ENCODE data around the gene GDF10.
A peak's percentile ranks its signal among the peaks of the same experiment; 100 is the strongest.

GDF10 gene

DNA sequence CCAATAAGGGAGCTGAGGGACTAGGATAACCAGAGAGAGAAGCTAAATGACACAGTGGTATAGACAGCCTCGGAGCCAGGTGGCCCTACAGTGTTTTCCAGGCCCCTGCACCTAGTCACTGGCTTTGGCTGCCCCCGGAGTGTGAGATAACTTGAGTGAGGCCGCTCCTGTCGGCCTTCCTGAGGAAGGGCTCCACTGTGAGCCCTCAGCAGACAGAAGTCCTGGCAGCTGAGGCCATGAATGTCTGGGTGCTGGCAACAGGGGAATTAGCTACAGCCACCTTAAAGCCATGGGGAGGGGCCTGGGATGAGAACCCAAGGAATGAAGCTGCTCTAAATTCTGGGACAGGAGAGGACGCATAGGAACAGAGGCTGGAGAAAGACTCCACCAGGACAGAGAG lies 4.6 kb upstream of the GDF10 start:
- Mint-ChIP-seq H3K36me3 (ENCODE audit: low read depth) (no peaks in the 10 kb centered on the region), H3K4me3 (no peak overlapping the region), H3K4me1 (ENCODE audit: low read depth) (peaks cover 4% of the 10 kb centered on the region), H3K27ac (no peak overlapping the region), H3K27me3 (peaks cover 11% of the 10 kb centered on the region), H3K9me3 (no peaks in the 10 kb centered on the region)

DNA sequence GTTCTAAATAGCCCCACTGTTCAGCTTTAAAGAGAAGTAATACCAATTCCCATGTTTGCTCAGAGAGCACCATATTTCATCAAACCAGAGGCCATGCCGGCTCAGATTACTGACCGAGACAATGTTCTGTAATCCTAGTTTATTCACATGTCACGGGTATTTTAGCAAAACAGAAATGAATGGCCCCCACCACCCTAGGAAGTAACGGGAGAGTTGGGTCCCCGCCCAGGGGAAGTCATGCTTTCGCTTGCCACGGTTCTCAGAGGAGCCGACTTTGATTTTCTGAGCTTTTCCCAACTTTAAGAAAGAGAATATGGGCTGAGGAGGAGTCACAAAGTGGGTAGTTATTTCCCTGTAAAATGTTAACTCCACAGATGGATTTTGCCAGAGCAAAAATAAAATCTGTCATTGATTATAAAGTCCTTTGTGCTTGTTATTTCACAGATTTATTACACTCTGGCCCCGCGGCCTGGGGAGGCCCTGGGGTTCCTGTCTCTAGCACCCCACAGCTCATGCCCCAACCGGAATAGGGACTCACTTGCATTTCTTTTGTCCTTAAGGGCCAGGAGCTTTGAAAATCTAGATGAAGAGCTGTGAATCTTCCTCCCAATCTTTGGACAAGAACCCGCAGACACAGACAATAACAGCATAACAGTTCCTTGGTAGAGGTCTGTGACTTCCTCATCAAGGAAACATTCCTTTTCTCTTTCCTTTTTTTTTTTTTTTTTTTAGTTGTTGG lies 3.7 kb upstream of the GDF10 start:
- peaks cover 16% of the 10 kb centered on the region for H3K27me3 Mint-ChIP-seq
- H3K27ac Mint-ChIP-seq = no peak overlapping the region
- H3K4me1 Mint-ChIP-seq (ENCODE audit: low read depth) = peaks cover 9% of the 10 kb centered on the region
- no peaks in the 10 kb centered on the region for H3K9me3 Mint-ChIP-seq
- H3K4me3 Mint-ChIP-seq = no peak overlapping the region
- H3K36me3 Mint-ChIP-seq (ENCODE audit: low read depth) = no peaks in the 10 kb centered on the region

DNA sequence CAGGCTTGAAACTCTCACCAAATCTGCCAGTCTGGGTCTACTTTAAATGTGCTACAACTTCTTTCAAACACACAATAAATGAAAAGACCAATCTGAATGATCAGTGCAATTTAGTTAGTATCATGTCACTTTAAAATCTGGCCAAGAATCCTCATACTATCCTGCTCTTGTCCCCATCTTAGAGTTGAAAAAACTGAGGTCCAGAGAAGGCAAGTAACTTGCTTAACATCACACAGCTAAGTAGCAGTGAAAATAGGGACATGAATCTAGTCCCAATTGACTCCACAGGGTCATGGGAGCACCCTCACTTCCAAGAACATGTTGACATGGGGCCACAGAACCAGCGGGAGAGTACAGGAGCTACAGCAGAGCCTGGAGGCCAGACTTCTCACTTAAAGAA lies 3.1 kb upstream of the GDF10 start:
- Mint-ChIP-seq H3K4me3 (no peak overlapping the region), H3K27ac (no peak overlapping the region), H3K4me1 (ENCODE audit: low read depth) (peaks cover 10% of the 10 kb centered on the region), H3K9me3 (no peaks in the 10 kb centered on the region), H3K36me3 (ENCODE audit: low read depth) (no peaks in the 10 kb centered on the region), H3K27me3 (peaks cover 16% of the 10 kb centered on the region)

DNA sequence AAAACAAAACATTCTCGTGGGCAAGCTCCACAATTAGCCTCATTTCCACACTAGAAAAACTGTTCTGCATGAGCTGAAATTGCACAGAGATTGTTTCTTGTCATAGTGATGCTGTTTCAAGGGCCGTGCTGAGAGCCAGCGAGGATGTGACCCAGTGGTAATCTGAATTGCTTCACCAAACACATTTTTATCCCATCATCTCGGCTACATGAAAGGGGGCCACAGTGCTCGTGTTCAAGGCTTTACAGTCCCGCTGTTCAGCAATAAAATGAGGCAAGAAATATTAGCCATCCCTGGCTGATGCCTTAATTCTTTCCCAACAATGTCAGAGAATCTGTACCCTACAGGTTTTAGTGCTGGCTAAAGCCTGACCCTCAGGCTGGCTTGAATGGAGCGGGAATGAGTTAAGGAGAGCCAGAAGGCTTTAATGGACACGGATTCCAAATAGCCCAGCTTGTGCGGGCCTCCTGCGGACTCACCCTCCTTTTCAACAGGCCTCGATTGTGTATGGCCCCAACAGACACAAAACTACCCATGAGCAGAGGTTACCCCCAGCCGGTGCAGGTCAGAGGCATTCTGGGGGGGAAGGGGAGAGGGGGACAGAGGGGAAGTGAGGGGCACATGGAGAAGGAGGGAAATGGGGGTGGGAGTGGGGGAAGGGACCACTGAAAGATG lies 2.0 kb upstream of the GDF10 start:
- Mint-ChIP-seq H3K36me3 (ENCODE audit: low read depth) (no peaks in the 10 kb centered on the region), H3K27ac (no peak overlapping the region), H3K27me3 (peaks cover 16% of the 10 kb centered on the region), H3K9me3 (no peaks in the 10 kb centered on the region), H3K4me1 (ENCODE audit: low read depth) (peaks cover 14% of the 10 kb centered on the region), H3K4me3 (no peak overlapping the region)

DNA sequence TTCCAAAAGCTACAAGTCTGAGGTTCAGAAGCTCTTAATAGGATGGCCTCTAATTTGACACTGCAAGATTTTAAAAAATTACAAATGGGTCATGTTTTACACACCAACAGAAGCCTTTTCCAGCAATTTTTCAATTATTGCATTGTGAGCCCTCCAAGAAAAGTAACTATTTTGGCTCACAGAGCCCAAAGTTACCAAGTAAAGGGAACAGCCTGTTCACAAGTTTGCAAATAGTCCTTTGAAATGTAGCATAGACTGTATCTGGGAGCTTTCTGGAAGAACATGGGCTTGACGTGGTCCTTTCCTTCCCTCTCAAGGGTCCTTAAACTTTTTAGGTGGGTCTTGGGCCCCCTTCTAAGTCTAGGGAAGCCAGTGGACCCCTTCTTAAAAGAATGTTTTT lies 1.3 kb upstream of the GDF10 start:
- H3K27ac Mint-ChIP-seq = no peak overlapping the region
- H3K36me3 Mint-ChIP-seq (ENCODE audit: low read depth) = no peaks in the 10 kb centered on the region
- H3K4me3 Mint-ChIP-seq = no peak overlapping the region
- peaks cover 16% of the 10 kb centered on the region for H3K27me3 Mint-ChIP-seq
- no peaks in the 10 kb centered on the region for H3K9me3 Mint-ChIP-seq
- peaks cover 14% of the 10 kb centered on the region for H3K4me1 Mint-ChIP-seq (ENCODE audit: low read depth)

DNA sequence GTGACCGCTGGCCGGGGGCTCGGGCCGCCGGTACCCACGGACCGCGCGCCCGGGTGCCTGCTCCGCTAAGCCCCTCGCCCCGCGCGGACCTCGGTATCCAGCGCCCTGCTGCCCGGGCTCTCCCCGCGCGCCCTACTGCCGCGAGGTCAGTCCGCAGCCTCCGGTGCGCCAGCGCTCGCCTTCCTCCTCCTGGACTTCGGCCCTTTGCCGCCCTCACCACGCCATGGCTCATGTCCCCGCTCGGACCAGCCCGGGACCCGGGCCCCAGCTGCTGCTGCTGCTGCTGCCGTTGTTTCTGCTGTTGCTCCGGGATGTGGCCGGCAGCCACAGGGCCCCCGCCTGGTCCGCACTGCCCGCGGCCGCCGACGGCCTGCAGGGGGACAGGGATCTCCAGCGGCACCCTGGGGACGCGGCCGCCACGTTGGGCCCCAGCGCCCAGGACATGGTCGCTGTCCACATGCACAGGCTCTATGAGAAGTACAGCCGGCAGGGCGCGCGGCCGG lies 483 bp downstream of the GDF10 start:
- peaks cover 14% of the 10 kb centered on the region for H3K4me1 Mint-ChIP-seq (ENCODE audit: low read depth)
- peaks cover 11% of the 10 kb centered on the region for H3K27me3 Mint-ChIP-seq
- H3K36me3 Mint-ChIP-seq (ENCODE audit: low read depth) = no peaks in the 10 kb centered on the region
- H3K9me3 Mint-ChIP-seq = no peaks in the 10 kb centered on the region
- H3K27ac Mint-ChIP-seq = no peak overlapping the region
- peak overlapping the region; percentile 78 for H3K4me3 Mint-ChIP-seq

DNA sequence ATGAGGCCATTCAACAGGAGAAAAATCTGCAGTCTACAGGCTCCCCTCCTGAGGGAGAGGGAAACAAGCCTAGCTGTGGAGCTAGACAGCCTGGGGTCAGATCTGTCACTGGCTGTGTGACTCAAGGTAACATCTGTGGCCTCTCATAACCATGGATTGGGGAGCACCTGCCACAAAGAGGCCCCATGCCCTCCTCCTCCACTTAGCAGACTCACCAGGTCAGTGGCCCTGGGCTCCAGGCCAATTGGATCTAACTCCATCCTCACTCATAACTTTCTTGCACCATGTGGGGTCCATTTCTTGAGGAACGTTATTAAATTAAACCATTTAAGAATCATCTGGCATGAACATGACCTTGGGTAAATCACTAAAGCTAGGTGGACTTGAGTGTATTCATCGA lies 1.8 kb downstream of the GDF10 start:
- no peaks in the 10 kb centered on the region for H3K36me3 Mint-ChIP-seq (ENCODE audit: low read depth)
- H3K4me3 Mint-ChIP-seq = no peak overlapping the region
- peaks cover 11% of the 10 kb centered on the region for H3K27me3 Mint-ChIP-seq
- H3K9me3 Mint-ChIP-seq = no peaks in the 10 kb centered on the region
- peaks cover 14% of the 10 kb centered on the region for H3K4me1 Mint-ChIP-seq (ENCODE audit: low read depth)
- H3K27ac Mint-ChIP-seq = no peak overlapping the region

DNA sequence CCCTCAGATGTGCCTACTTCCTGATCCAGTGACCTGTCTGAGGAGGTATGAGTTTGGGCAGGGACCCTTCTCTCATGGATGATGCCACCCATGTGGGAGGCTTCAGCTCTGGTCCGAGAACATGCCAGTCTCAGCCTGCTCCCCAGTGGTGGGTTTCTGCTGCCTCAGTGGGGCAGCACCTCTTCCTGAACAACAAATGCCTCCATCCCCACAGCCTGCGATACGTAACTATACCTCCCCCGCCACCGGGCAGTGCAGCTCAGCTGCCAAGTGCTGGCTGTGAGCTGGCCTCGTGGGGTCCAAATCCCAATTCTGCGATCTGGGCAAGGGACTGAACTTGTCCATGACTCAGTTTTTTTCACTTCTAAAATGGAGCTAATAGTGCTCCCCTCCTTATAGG lies 3.1 kb downstream of the GDF10 start:
- no peaks in the 10 kb centered on the region for H3K36me3 Mint-ChIP-seq (ENCODE audit: low read depth)
- peaks cover 14% of the 10 kb centered on the region for H3K4me1 Mint-ChIP-seq (ENCODE audit: low read depth)
- H3K4me3 Mint-ChIP-seq = no peak overlapping the region
- H3K27ac Mint-ChIP-seq = no peak overlapping the region
- no peaks in the 10 kb centered on the region for H3K9me3 Mint-ChIP-seq
- H3K27me3 Mint-ChIP-seq = peaks cover 11% of the 10 kb centered on the region

DNA sequence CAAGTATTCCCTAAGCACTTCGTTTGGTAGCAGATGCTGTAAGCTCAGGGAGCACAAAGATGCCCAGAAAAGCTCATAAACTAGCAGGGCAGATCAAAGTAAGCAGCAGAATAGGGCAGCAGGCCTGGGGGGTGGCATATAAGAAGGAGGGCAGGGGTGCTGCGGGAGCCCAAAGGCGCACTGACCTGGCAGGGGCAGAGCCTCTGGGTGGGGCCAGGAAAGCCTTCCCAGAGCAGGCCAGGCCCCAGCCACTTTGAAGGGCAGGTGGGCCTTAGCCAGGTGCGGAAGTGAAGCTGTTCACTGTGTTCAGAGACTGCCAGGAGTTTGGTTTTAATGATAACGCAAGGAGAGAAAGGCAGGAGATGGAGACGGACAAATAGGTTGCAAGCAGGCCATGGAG lies 3.9 kb downstream of the GDF10 start:
- Mint-ChIP-seq H3K27ac (no peak overlapping the region), H3K27me3 (peaks cover 11% of the 10 kb centered on the region), H3K4me1 (ENCODE audit: low read depth) (peaks cover 14% of the 10 kb centered on the region), H3K9me3 (no peaks in the 10 kb centered on the region), H3K36me3 (ENCODE audit: low read depth) (no peaks in the 10 kb centered on the region), H3K4me3 (no peak overlapping the region)

DNA sequence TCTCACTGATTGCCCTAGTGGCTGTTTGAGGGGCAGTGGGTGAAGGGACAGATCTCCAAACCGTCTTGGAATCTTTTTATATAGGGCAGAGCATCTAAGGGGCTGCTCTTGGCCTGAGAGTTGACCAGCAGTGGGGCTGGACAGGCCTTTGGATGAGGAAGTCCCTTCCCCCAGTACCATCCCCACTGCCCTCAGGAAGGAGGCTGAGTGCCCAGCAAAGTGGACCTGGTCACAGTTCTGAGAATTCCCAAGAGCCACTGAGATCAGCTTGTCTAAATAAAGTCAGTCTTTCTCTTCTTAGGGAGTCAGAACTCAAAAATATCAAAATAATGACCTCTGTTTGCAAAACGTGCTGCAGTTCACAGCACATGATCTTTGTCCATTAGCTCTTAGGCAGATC lies 5.6 kb downstream of the GDF10 start:
- H3K27ac Mint-ChIP-seq = no peak overlapping the region
- H3K27me3 Mint-ChIP-seq = peaks cover 5% of the 10 kb centered on the region
- H3K4me1 Mint-ChIP-seq (ENCODE audit: low read depth) = peaks cover 10% of the 10 kb centered on the region
- no peaks in the 10 kb centered on the region for H3K9me3 Mint-ChIP-seq
- no peaks in the 10 kb centered on the region for H3K36me3 Mint-ChIP-seq (ENCODE audit: low read depth)
- no peak overlapping the region for H3K4me3 Mint-ChIP-seq

DNA sequence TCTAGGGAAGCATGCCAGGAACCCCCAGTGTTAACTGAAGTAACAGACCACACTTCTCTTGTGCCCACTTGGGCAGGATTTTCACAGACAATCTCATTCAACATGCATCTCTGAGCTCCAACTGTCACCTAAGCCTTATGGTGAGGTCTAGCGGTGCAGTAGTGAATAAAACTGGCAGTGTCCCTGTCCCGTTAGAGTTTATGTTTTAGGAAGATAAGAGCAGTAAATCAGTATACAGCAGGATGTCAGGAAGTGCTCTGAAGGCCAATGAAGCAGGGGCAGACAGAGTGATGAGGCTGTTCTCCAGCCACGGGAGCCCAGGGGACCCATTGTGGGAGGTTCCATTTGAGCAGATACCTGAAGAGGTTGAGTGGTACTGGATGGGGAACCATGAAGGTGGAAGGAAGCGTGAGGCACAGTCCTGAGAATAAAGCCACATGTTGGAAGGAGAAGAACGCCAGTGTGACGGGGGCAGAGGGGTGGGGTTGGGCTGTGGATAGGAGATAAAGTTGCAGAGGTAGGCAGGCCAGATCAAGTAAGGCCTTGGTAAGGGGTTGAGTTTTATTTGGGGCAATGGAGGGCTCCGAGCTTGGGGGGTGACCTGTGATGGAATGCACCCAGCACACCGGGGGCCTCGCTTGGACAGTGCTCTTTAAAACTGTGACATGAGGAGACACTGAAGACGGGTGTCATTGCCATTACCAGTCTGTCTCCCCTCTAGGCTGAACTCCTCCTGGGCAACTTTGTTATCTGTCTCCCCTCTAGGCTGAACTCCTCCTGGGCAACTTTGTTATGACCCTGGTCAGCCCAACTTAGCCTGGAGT lies 6.6 kb downstream of the GDF10 start:
- H3K4me1 Mint-ChIP-seq (ENCODE audit: low read depth) = peaks cover 15% of the 10 kb centered on the region
- no peaks in the 10 kb centered on the region for H3K9me3 Mint-ChIP-seq
- H3K4me3 Mint-ChIP-seq = no peak overlapping the region
- no peaks in the 10 kb centered on the region for H3K27me3 Mint-ChIP-seq
- H3K36me3 Mint-ChIP-seq (ENCODE audit: low read depth) = no peaks in the 10 kb centered on the region
- no peak overlapping the region for H3K27ac Mint-ChIP-seq

DNA sequence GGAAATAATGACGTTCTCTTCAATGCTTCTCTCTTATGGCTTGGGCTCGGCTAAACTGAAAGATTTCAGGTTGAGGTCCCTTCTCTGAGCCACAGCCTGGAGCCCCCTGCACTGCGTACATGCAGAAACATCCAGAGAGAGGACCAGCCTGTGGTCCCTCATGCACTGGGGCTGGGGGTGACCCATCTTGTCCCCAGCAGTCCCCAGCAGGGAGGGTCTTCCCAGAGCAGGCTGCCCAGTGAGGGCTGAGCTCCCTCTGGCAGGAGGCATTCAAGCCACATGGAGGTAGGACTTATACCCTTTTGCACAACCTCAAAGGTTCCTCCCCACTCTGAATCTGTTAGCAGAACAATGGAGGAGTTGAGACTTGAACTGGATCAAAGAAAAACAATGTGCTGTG lies 7.4 kb downstream of the GDF10 start:
- no peaks in the 10 kb centered on the region for H3K36me3 Mint-ChIP-seq (ENCODE audit: low read depth)
- peaks cover 17% of the 10 kb centered on the region for H3K4me1 Mint-ChIP-seq (ENCODE audit: low read depth)
- no peak overlapping the region for H3K27ac Mint-ChIP-seq
- H3K9me3 Mint-ChIP-seq = no peaks in the 10 kb centered on the region
- H3K4me3 Mint-ChIP-seq = no peak overlapping the region
- H3K27me3 Mint-ChIP-seq = no peaks in the 10 kb centered on the region

DNA sequence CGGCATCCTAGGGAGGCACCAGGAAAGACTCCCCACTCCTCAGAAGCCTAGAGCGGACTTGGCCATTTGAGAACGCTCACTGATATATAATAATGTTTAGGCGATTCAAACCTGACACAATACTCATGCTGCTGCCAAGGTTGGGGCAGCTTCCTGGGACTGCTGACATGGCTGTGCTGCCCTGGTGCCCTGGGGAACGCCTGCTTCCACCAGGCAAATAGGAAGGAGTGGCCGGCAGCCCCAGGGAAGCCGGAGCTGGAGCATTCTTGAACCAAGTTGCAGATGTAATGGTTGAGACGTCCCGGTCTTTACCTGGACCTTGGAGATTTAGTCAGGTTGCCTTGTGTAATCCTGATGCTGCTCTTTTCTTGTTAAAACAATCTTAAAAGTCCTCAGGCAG lies 8.8 kb downstream of the GDF10 start:
- no peaks in the 10 kb centered on the region for H3K36me3 Mint-ChIP-seq (ENCODE audit: low read depth)
- no peaks in the 10 kb centered on the region for H3K27me3 Mint-ChIP-seq
- H3K4me1 Mint-ChIP-seq (ENCODE audit: low read depth) = peaks cover 17% of the 10 kb centered on the region
- no peaks in the 10 kb centered on the region for H3K9me3 Mint-ChIP-seq
- no peak overlapping the region for H3K27ac Mint-ChIP-seq
- no peak overlapping the region for H3K4me3 Mint-ChIP-seq

DNA sequence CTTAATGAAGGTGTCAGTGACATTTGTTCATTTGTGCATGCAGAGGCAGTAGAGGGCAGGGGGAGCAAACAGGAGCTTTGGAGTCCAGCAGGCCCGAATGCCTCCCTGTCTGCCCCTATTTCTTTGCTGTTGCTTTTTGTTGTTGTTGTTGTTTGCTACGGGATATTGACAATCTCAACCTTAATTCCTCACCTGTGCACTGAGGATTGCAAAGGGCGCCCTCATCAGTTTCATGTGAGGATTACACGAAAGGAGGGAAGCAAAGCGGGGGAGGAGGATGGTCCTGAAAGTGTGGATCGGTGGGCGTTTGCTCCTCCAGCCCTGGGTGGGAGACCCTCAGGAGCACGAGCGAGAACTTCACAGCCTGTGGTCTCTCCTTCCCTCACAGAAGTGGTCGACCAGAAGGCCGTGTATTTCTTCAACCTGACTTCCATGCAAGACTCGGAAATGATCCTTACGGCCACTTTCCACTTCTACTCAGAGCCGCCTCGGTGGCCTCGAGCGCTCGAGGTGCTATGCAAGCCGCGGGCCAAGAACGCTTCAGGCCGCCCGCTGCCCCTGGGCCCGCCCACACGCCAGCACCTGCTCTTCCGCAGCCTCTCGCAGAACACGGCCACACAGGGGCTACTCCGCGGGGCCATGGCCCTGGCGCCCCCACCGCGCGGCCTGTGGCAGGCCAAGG lies 9.6 kb downstream of the GDF10 start:
- no peaks in the 10 kb centered on the region for H3K36me3 Mint-ChIP-seq (ENCODE audit: low read depth)
- no peaks in the 10 kb centered on the region for H3K27me3 Mint-ChIP-seq
- H3K4me3 Mint-ChIP-seq = no peak overlapping the region
- no peaks in the 10 kb centered on the region for H3K9me3 Mint-ChIP-seq
- no peak overlapping the region for H3K27ac Mint-ChIP-seq
- H3K4me1 Mint-ChIP-seq (ENCODE audit: low read depth) = peaks cover 17% of the 10 kb centered on the region

DNA sequence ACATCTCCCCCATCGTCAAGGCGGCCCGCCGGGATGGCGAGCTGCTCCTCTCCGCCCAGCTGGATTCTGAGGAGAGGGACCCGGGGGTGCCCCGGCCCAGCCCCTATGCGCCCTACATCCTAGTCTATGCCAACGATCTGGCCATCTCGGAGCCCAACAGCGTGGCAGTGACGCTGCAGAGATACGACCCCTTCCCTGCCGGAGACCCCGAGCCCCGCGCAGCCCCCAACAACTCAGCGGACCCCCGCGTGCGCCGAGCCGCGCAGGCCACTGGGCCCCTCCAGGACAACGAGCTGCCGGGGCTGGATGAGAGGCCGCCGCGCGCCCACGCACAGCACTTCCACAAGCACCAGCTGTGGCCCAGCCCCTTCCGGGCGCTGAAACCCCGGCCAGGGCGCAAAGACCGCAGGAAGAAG lies 10.1 kb downstream of the GDF10 start:
- no peaks in the 10 kb centered on the region for H3K9me3 Mint-ChIP-seq
- H3K4me3 Mint-ChIP-seq = no peak overlapping the region
- H3K4me1 Mint-ChIP-seq (ENCODE audit: low read depth) = peaks cover 17% of the 10 kb centered on the region
- H3K27ac Mint-ChIP-seq = no peak overlapping the region
- no peaks in the 10 kb centered on the region for H3K27me3 Mint-ChIP-seq
- H3K36me3 Mint-ChIP-seq (ENCODE audit: low read depth) = no peaks in the 10 kb centered on the region
